H9 (cell line): ENCODE results near the gene DOCK9. TPM values are rescaled to one million over a fixed set of nuclear protein-coding genes. Genes with fewer than 3 reads are reported as not detected.

Experiments used
- DNase-seq: peaks from one replicate; pipeline ENCODE4 v3.0.0-alpha.2; 2017
- H2AFZ ChIP-seq: one replicate; pipeline ENCODE4 v1.6.1; 2013; ENCODE audit warnings: mild to moderate bottlenecking, low read length, control low read depth, moderate library complexity
- H2AK5ac ChIP-seq: 2 replicates; pipeline ENCODE4 v1.6.1; 2013; ENCODE audit warnings: low read length, control low read depth, mixed read lengths; ENCODE audit not compliant: insufficient read length
- H2BK120ac ChIP-seq: one replicate; pipeline ENCODE4 v1.6.1; 2013; ENCODE audit warnings: low read depth, mild to moderate bottlenecking, low read length, control low read depth, inconsistent platforms; ENCODE audit not compliant: poor library complexity, severe bottlenecking
- H2BK12ac ChIP-seq: 2 replicates; pipeline ENCODE4 v1.6.1; 2013; ENCODE audit warnings: low read length, control low read depth, mixed read lengths, low read depth; ENCODE audit not compliant: insufficient read length
- H2BK15ac ChIP-seq: 2 replicates; pipeline ENCODE4 v1.6.1; 2013; ENCODE audit warnings: low read depth, low read length, control low read depth
- H2BK20ac ChIP-seq: one replicate; pipeline ENCODE4 v1.6.1; 2013; ENCODE audit warnings: low read depth, mild to moderate bottlenecking, low read length, control low read depth, inconsistent platforms; ENCODE audit not compliant: poor library complexity, severe bottlenecking
- H2BK5ac ChIP-seq: 2 replicates; pipeline ENCODE4 v1.6.1; 2013; ENCODE audit warnings: low read length, control low read depth, mixed read lengths; ENCODE audit not compliant: insufficient read length
- H3K14ac ChIP-seq: 2 replicates; pipeline ENCODE4 v1.6.1; 2013; ENCODE audit warnings: low read length, control low read depth; ENCODE audit not compliant: insufficient read depth
- H3K18ac ChIP-seq: 2 replicates; pipeline ENCODE4 v1.6.1; 2013; ENCODE audit warnings: low read depth, mild to moderate bottlenecking, mixed read lengths, low read length, control low read depth; ENCODE audit not compliant: insufficient read length
- H3K23ac ChIP-seq: 2 replicates; pipeline ENCODE4 v1.6.1; 2013; ENCODE audit warnings: low read length, control low read depth, mixed read lengths, low read depth; ENCODE audit not compliant: insufficient read length
- H3K23me2 ChIP-seq: 2 replicates; pipeline ENCODE4 v1.6.1; 2013; ENCODE audit warnings: low read depth, mild to moderate bottlenecking, mixed read lengths, low read length, control low read depth; ENCODE audit not compliant: insufficient read length, poor library complexity, severe bottlenecking
- H3K27ac ChIP-seq: 2 replicates; pipeline ENCODE4 v1.5.1; 2013; ENCODE audit warnings: low read length, control low read depth, mixed read lengths, low read depth; ENCODE audit not compliant: insufficient read length
- H3K27me3 ChIP-seq: 2 replicates; pipeline ENCODE4 v1.6.1; 2013; ENCODE audit warnings: low read length, control low read depth, inconsistent platforms; ENCODE audit not compliant: insufficient read depth
- H3K4ac ChIP-seq: 2 replicates; pipeline ENCODE4 v1.6.1; 2013; ENCODE audit warnings: low read depth, mild to moderate bottlenecking, control low read depth, inconsistent platforms, low read length, moderate library complexity
- H3K4me1 ChIP-seq: 2 replicates; pipeline ENCODE4 v1.6.1; 2013; ENCODE audit warnings: low read length, control low read depth, inconsistent platforms; ENCODE audit not compliant: insufficient read depth
- H3K4me2 ChIP-seq: 2 replicates; pipeline ENCODE4 v1.6.1; 2013; ENCODE audit warnings: low read length, control low read depth, mixed read lengths; ENCODE audit not compliant: insufficient read length, insufficient read depth
- H3K56ac ChIP-seq: 2 replicates; pipeline ENCODE4 v1.6.1; 2013; ENCODE audit warnings: low read depth, mild to moderate bottlenecking, mixed read lengths, low read length, control low read depth; ENCODE audit not compliant: insufficient read length
- H3K79me1 ChIP-seq: 2 replicates; pipeline ENCODE4 v1.6.1; 2013; ENCODE audit warnings: low read depth, mild to moderate bottlenecking, moderate library complexity, low read length, control low read depth, inconsistent platforms; ENCODE audit not compliant: insufficient read depth, poor library complexity, severe bottlenecking
- H3K79me2 ChIP-seq: 2 replicates; pipeline ENCODE4 v1.6.1; 2013; ENCODE audit warnings: low read length, control low read depth, inconsistent platforms; ENCODE audit not compliant: insufficient read depth
- H3K9ac ChIP-seq: 2 replicates; pipeline ENCODE4 v1.6.1; 2013; ENCODE audit warnings: low read length, control low read depth, mixed read lengths; ENCODE audit not compliant: insufficient read length; ENCODE audit errors: extremely low read depth
- H3K9me3 ChIP-seq: one replicate; pipeline ENCODE4 v1.6.1; 2013; ENCODE audit warnings: low read depth, low read length, inconsistent platforms; ENCODE audit not compliant: control insufficient read depth
- H3T11ph ChIP-seq: one replicate; pipeline ENCODE4 v1.6.1; 2013; ENCODE audit warnings: mild to moderate bottlenecking, low read length, control low read depth, inconsistent platforms
- H4K20me1 ChIP-seq: one replicate; pipeline ENCODE4 v1.6.1; 2013; ENCODE audit not compliant: control insufficient read depth, insufficient read length, insufficient read depth
- H4K5ac ChIP-seq: 2 replicates; pipeline ENCODE4 v1.6.1; 2013; ENCODE audit warnings: low read depth, mild to moderate bottlenecking, mixed read lengths, low read length, control low read depth; ENCODE audit not compliant: insufficient read length
- H4K8ac ChIP-seq: replicated peaks from 2 replicates; pipeline ENCODE4 v1.6.1; 2013; ENCODE audit warnings: low read length, control low read depth, mixed read lengths, low read depth; ENCODE audit not compliant: insufficient read length
- H4K91ac ChIP-seq: 2 replicates; pipeline ENCODE4 v1.6.1; 2013; ENCODE audit warnings: low read depth, mild to moderate bottlenecking, moderate library complexity, mixed read lengths, low read length, control low read depth; ENCODE audit not compliant: insufficient read length
- H3K27ac Mint-ChIP-seq, 3 experiments: 2 replicates in 2 of 3; 3 replicates in 1 of 3; pipeline ENCODE4 v1.8.0; 2020 to 2021; ENCODE audit warnings: mixed read lengths in 3 of 3, mild to moderate bottlenecking in 1 of 3, moderate library complexity in 1 of 3
- H3K27me3 Mint-ChIP-seq: 2 replicates; pipeline ENCODE4 v1.8.0; 2021; ENCODE audit warnings: low read depth, mild to moderate bottlenecking, moderate library complexity, mixed read lengths
- H3K36me3 Mint-ChIP-seq, 3 experiments: 2 replicates in 2 of 3; 3 replicates in 1 of 3; pipeline ENCODE4 v1.8.0; 2020 to 2021; ENCODE audit warnings: low read depth in 3 of 3, mixed read lengths in 3 of 3; ENCODE audit not compliant: insufficient read depth in 1 of 3
- H3K4me1 Mint-ChIP-seq, 2 experiments: 2 replicates each; pipeline ENCODE4 v1.8.0; 2020; ENCODE audit warnings: mixed read lengths in 2 of 2
- H3K4me3 Mint-ChIP-seq, 2 experiments: 2 replicates in 1 of 2; 3 replicates in 1 of 2; pipeline ENCODE4 v1.8.0; 2020 to 2021; ENCODE audit warnings: mild to moderate bottlenecking in 2 of 2, mixed read lengths in 2 of 2, moderate library complexity in 1 of 2
- H3K9me3 Mint-ChIP-seq, 2 experiments: 2 replicates in 1 of 2; 3 replicates in 1 of 2; pipeline ENCODE4 v1.8.0; 2020; ENCODE audit warnings: mild to moderate bottlenecking in 2 of 2, mixed read lengths in 2 of 2, moderate library complexity in 1 of 2
- WGBS: extraction: QIAGEN DNeasy Blood & Tissue Kit; methylation state at CpG from one replicate; pipeline ENCODE4 v1.1.7; 2013; ENCODE audit warnings: missing lambda C conversion rate, low lambda C conversion rate, mixed read lengths; ENCODE audit not compliant: insufficient read length; ENCODE audit errors: extremely low coverage; 5-methylcytosine and 5-hydroxymethylcytosine counted together
- total RNA-seq: library from RNA; stranded (reverse); gene quantifications from 2 replicates; pipeline ENCODE4 v1.2.1, GENCODE V29; 2021
- TF ChIP-seq, protein P1 (sequence below): fragments of 200-600 bp; sonication (generic); conservative IDR thresholded peaks from 3 replicates; pipeline ENCODE4 v1.8.0; 2021; ENCODE audit warnings: antibody characterized with exemption, mild to moderate bottlenecking

The DOCK9 gene
- total RNA-seq, 1 experiment from 2014 or later: 23.0 TPM

DNA sequence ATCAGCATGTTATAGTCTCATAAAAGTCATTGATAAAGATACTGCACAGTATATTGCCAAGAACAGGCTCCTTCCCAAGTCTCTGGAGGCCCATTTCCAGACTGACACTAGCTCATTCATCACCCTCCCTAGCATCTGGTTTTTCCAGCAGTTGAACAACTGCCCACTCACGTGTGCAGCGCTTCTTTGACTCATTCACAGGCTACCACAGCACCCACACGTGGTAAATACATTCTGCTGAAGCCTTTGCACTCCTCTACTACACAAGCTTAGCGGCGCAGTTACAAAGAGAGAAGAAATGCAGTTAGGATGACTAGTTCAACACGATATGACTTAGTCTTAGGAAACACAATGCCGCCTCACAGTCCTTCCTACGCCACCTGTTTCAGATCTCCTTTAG, 87.7 kb downstream of the DOCK9 start:
- TF ChIP-seq, protein P1, sequence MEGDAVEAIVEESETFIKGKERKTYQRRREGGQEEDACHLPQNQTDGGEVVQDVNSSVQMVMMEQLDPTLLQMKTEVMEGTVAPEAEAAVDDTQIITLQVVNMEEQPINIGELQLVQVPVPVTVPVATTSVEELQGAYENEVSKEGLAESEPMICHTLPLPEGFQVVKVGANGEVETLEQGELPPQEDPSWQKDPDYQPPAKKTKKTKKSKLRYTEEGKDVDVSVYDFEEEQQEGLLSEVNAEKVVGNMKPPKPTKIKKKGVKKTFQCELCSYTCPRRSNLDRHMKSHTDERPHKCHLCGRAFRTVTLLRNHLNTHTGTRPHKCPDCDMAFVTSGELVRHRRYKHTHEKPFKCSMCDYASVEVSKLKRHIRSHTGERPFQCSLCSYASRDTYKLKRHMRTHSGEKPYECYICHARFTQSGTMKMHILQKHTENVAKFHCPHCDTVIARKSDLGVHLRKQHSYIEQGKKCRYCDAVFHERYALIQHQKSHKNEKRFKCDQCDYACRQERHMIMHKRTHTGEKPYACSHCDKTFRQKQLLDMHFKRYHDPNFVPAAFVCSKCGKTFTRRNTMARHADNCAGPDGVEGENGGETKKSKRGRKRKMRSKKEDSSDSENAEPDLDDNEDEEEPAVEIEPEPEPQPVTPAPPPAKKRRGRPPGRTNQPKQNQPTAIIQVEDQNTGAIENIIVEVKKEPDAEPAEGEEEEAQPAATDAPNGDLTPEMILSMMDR: no peak
- Histone ChIP-seq H4K20me1 (no peaks in the 10 kb centered on the region), H3K23me2 (no peaks in the 10 kb centered on the region), H3T11ph (no peak overlapping the region), H2AK5ac (no peak overlapping the region), H3K4me2 (no peak overlapping the region), H2BK15ac (no peak overlapping the region), H3K18ac (no peak overlapping the region), H3K4me1 (peaks cover 28% of the 10 kb centered on the region; the same call in 1 of the 2 replicates), H2BK20ac (no peak overlapping the region), H2AFZ (no peak overlapping the region), H4K91ac (no peak overlapping the region), H3K9ac (no peak overlapping the region), H3K23ac (no peak overlapping the region), H4K8ac (no peak overlapping the region), H2BK12ac (no peak overlapping the region), H3K27ac (no peak overlapping the region), H3K56ac (no peak overlapping the region), H3K14ac (no peak overlapping the region), H2BK120ac (no peak overlapping the region), H3K4ac (no peak overlapping the region), H3K27me3 (no peaks in the 10 kb centered on the region), H4K5ac (no peak overlapping the region), H3K9me3 (no peaks in the 10 kb centered on the region), H3K79me2 (no peaks in the 10 kb centered on the region), H2BK5ac (no peak overlapping the region), H3K79me1 (no peaks in the 10 kb centered on the region)
- Mint-ChIP-seq H3K4me1 (peaks cover 44% of the 10 kb centered on the region in 2 experiments), H3K4me3 (no peak overlapping the region), H3K27me3 (no peaks in the 10 kb centered on the region), H3K36me3 (no peaks in the 10 kb centered on the region; a peak in 1 of 7 replicates), H3K27ac (no peak overlapping the region), H3K9me3 (no peaks in the 10 kb centered on the region; a peak in 1 of 5 replicates)
- no peak for DNase-seq
- no CpG with 5 or more reads among the region's 8 CpGs for WGBS
